Stomach (tissue), 9 donors: ENCODE results near the gene LY86. TPM values are rescaled to one million over a fixed set of nuclear protein-coding genes. Genes with fewer than 3 reads are reported as not detected.

Experiments used
- DNase-seq, 2 donors: peaks; one replicate each; pipeline versions ENCODE4 v3.0.0 to v3.0.0-alpha.2; 2013 to 2019
- H3K27ac ChIP-seq, 5 donors: fragments of 200-600 bp in 4 of 5; sonication (generic) in 4 of 5; one replicate each; pipeline ENCODE4 v1.5.1; 2013 to 2019; ENCODE audit warnings: mild to moderate bottlenecking in 1 of 5, moderate library complexity in 1 of 5
- H3K27me3 ChIP-seq, 3 donors: fragments of 200-600 bp; sonication (generic); one replicate each; pipeline ENCODE4 v1.5.1; 2017 to 2019; ENCODE audit warnings: mixed run types in 1 of 3
- H3K36me3 ChIP-seq, 4 donors: fragments of 200-600 bp; sonication (generic); 1 replicate in 3 of 4; 2 replicates in 1 of 4; pipeline ENCODE4 v1.5.1; 2016 to 2019
- H3K4me1 ChIP-seq, 4 donors: fragments of 200-600 bp; sonication (generic); one replicate each; pipeline ENCODE4 v1.5.1; 2016 to 2019
- H3K4me3 ChIP-seq, 4 donors: fragments of 200-600 bp; sonication (generic) in 3 of 4; one replicate each; pipeline ENCODE4 v1.5.1; 2016 to 2019; ENCODE audit warnings: mild to moderate bottlenecking in 1 of 4
- H3K9me3 ChIP-seq, 4 donors: fragments of 200-600 bp; sonication (generic); one replicate each; pipeline ENCODE4 v1.5.1; 2016 to 2019
- EP300 ChIP-seq: sonication (generic); formaldehyde crosslinking; IDR thresholded peaks from one replicate; pipeline ENCODE4 v1.6.1; 2017; ENCODE audit warnings: antibody characterized with exemption
- POLR2A ChIP-seq, 4 donors: fragments of 450-650 bp; IDR thresholded peaks; one replicate each; pipeline ENCODE4 v1.6.1; 2016; ENCODE audit warnings: antibody characterized with exemption in 4 of 4, control low read depth in 2 of 4, mild to moderate bottlenecking in 1 of 4, moderate library complexity in 1 of 4
- POLR2AphosphoS5 ChIP-seq, 3 donors: sonication (generic); formaldehyde crosslinking; IDR thresholded peaks; one replicate each; pipeline ENCODE4 v1.6.1; 2016; ENCODE audit warnings: antibody characterized with exemption in 3 of 3
- WGBS, 5 donors: extraction: QIAGEN DNeasy Blood & Tissue Kit in 3 of 5; methylation state at CpG; one replicate each; pipeline versions ENCODE4 v1.1.5 to v1.1.7; 2013 to 2018; 5-methylcytosine and 5-hydroxymethylcytosine counted together
- intact Hi-C: fragments of 100-400 bp; cut with DNase I; formaldehyde crosslinking; loops from one replicate; pipeline ENCODE4 v1.15.1; 2023; ENCODE audit warnings: low total_unique reads
- polyA plus RNA-seq, 3 donors: library from polyadenylated mRNA; stranded (reverse); fragments of 200-250 nt; gene quantifications; one replicate each; pipeline ENCODE4 v1.2.3, GENCODE V29; 2013
- total RNA-seq, 5 donors: library from RNA; depleted of rRNA; stranded (reverse); fragments of >200 nt; gene quantifications; one replicate each; pipeline versions ENCODE4 v1.1.0 to v1.2.3, GENCODE V29; 2014 to 2016
- TF ChIP-seq, protein P1 (sequence below), 7 experiments: fragments of 450-650 bp in 4 of 7; fragments of 200-600 bp in 3 of 7; sonication (generic) in 3 of 7; IDR thresholded peaks; one replicate each; pipeline ENCODE4 v1.5.1; 2016 to 2019; ENCODE audit warnings: antibody characterized with exemption in 7 of 7, control low read depth in 2 of 7, mild to moderate bottlenecking in 1 of 7
- donor health status: healthy with polysubstance abuse.
- donor health status: Bipolar disorder and iron deficiency.
- donor health status: healthy.

Gene LY86
- total and polyA plus RNA-seq, 8 donors: 2.4 to 3.6 (median 2.7) TPM; not detected in 3

DNA sequence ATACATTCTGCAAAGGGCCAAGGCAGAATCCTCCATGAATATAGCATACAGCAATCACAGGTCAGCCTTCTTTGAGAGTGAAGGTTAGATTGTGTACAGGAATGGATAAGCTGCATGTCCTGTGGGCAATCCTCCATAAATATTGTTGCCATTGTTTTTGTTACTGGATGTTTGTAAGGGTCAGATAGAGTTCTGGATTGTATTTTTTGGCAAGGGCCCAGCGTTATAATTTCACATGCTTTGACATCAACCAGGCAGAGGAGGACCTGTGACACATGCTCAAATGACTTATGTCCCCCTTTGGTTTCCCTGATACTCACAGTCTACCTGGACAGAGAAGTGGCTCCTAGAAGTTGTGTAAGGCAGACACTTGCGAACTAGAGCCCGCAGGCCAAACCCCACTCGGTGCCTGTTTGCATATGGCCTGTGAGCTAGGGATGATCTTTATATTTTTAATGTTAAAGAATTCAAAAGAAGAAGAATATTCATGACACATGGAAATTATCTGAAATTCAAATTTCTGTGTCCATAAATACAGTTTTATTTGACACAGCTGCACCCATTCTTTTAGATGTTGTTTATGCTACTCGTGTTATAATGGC is 5.4 kb downstream of the LY86 start:
- Histone ChIP-seq H3K4me3 (no peak overlapping the region), H3K27ac (no peak overlapping the region), H3K27me3 (no peaks in the 10 kb centered on the region), H3K4me1 (peaks cover 0 to 6% (median 0%) of the 10 kb centered on the region in 4 donors), H3K9me3 (no peaks in the 10 kb centered on the region), H3K36me3 (no peaks in the 10 kb centered on the region)
- intact Hi-C loops: no loop called here
- no peak for DNase-seq
- TF ChIP-seq, protein P1, sequence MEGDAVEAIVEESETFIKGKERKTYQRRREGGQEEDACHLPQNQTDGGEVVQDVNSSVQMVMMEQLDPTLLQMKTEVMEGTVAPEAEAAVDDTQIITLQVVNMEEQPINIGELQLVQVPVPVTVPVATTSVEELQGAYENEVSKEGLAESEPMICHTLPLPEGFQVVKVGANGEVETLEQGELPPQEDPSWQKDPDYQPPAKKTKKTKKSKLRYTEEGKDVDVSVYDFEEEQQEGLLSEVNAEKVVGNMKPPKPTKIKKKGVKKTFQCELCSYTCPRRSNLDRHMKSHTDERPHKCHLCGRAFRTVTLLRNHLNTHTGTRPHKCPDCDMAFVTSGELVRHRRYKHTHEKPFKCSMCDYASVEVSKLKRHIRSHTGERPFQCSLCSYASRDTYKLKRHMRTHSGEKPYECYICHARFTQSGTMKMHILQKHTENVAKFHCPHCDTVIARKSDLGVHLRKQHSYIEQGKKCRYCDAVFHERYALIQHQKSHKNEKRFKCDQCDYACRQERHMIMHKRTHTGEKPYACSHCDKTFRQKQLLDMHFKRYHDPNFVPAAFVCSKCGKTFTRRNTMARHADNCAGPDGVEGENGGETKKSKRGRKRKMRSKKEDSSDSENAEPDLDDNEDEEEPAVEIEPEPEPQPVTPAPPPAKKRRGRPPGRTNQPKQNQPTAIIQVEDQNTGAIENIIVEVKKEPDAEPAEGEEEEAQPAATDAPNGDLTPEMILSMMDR (IDR thresholded peaks at IDR 0.05): no peak
- TF ChIP-seq EP300 (no peak), POLR2AphosphoS5 (IDR thresholded peaks at IDR 0.05) (no peak), POLR2A (IDR thresholded peaks at IDR 0.05) (no peak)
- WGBS, 5 donors: 54 to 71% (median 65%) methylated on average over 5 of the region's 5 CpGs

DNA sequence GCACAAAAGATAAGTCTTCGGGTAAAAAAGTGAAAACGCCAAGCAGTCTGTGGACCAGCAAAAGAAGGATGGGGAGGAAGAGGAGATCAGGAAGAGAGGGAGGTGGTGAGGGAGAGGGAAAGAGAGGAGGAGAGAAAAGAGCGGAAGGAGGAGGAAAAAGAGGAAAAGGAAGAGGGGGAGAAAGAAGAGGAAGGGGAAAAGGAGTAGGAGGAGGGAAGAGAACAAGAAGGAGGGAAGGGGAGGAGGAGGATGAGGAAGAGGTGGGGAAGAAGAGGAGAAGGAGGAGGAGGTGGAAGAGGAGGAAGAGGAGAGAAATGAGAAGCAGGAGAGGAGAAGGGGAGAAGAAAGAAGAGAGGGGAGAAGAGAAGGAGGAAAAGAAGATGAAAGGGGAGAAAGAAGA is 6.5 kb downstream of the LY86 start:
- TF ChIP-seq, protein P1 (IDR thresholded peaks at IDR 0.05): no peak
- no peak for TF ChIP-seq POLR2A (IDR thresholded peaks at IDR 0.05)
- no peak for TF ChIP-seq POLR2AphosphoS5 (IDR thresholded peaks at IDR 0.05)
- no peak for TF ChIP-seq EP300
- no peaks in the 10 kb centered on the region for H3K27me3 ChIP-seq
- H3K9me3 ChIP-seq: no peaks in the 10 kb centered on the region
- no peak overlapping the region for H3K4me3 ChIP-seq
- no peak overlapping the region for H3K27ac ChIP-seq
- H3K36me3 ChIP-seq: no peaks in the 10 kb centered on the region
- DNase-seq: no peak
- peaks cover 0 to 10% (median 0%) of the 10 kb centered on the region in 4 donors for H3K4me1 ChIP-seq
- intact Hi-C loops: no loop called here
- whole genome bisulfite sequencing, 5 donors: 90 to 98% (median 93%) methylated on average over 3 of the region's 3 CpGs

DNA sequence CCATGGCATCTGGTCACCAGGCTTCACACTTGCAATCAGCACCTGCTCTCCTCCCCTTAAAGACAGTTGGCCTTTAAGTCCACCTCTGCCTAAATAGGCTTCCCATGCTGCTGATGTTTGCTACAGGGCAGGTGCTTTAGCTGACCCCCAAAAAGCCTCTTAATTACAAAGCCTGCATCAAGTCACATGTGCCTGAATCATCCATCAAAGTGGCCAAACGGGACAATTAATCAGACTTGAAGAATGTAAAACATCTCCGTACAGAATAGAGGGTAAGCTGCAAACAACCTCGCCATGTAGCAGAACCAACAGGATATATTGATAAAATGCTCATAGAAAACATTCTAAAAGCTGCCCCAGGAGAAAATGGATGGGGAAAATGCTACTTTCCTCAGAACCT is 7.4 kb downstream of the LY86 start:
- no peaks in the 10 kb centered on the region for H3K9me3 ChIP-seq
- 60 to 70% (median 66%) methylated on average over 3 of the region's 3 CpGs for WGBS, 5 donors
- H3K36me3 ChIP-seq: no peaks in the 10 kb centered on the region
- no peak for DNase-seq
- TF ChIP-seq POLR2AphosphoS5 (IDR thresholded peaks at IDR 0.05): no peak
- no peak for TF ChIP-seq EP300
- TF ChIP-seq, protein P1 (IDR thresholded peaks at IDR 0.05): no peak
- TF ChIP-seq POLR2A (IDR thresholded peaks at IDR 0.05): no peak
- peaks cover 0 to 10% (median 0%) of the 10 kb centered on the region in 4 donors for H3K4me1 ChIP-seq
- H3K27ac ChIP-seq: no peak overlapping the region
- no peaks in the 10 kb centered on the region for H3K27me3 ChIP-seq
- no peak overlapping the region for H3K4me3 ChIP-seq
- intact Hi-C loops: no loop called here

DNA sequence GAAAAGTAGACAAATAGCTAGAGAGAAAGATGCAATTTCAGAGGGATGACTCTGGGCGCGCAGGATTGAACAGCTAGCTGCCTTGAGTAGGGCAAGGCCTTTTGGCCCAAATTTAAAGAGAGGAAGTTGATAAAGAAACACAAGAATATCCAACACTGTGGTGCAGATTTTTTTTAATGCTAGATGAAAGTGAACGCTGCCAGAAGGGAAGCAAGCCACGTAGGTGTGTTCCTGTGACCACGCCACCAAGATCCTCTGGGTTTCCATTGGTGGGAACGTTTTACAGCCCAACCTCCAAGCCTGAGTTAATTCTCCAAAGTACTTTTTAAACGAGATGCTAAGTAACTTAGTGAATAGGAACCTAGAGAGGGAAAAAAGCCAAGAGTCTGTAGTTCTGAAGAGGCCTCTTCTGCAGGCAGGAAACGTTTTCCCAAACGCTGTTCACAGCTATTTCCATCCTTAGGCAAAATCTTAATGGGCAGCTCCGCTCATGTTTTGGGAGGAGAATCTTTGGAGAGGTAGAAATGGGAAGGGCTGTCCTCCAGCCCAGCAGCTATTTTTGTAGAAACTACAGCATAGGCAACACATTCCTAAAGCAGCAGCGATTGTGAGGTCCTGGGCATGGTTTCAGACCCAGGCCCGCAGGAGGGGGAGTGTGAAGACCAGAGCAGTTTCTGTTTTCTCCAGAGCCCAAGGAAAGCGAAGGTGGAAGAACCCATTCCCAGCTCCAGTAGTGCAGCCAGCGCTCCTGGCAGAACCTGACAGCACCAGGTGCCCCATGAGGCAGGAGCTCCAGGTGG is 8.2 kb downstream of the LY86 start:
- TF ChIP-seq POLR2AphosphoS5 (IDR thresholded peaks at IDR 0.05): no peak
- no peak for TF ChIP-seq EP300
- TF ChIP-seq, protein P1 (IDR thresholded peaks at IDR 0.05): no peak
- no peak for TF ChIP-seq POLR2A (IDR thresholded peaks at IDR 0.05)
- H3K9me3 ChIP-seq: no peaks in the 10 kb centered on the region
- 61 to 72% (median 67%) methylated on average over 14 of the region's 14 CpGs for WGBS, 5 donors
- peak in 1 of 2 donors; percentile 39 for DNase-seq
- H3K4me3 ChIP-seq: no peak overlapping the region
- peaks cover 0 to 10% (median 0%) of the 10 kb centered on the region in 4 donors for H3K4me1 ChIP-seq
- no peaks in the 10 kb centered on the region for H3K36me3 ChIP-seq
- no peak overlapping the region for H3K27ac ChIP-seq
- intact Hi-C loops: no loop called here
- H3K27me3 ChIP-seq: no peaks in the 10 kb centered on the region
